Adrenal gland (tissue), 12 donors: ENCODE measurements around the gene PTPA. TPM values are rescaled to one million over a fixed set of nuclear protein-coding genes. Genes with fewer than 3 reads are reported as not detected.
A peak's percentile ranks its signal among the peaks of the same experiment; 100 is the strongest.

ENCODE experiments used
- DNase-seq, 7 donors: peaks; one replicate each; pipeline ENCODE4 v3.0.0-alpha.2; 2019 to 2020
- H3K27ac ChIP-seq, 5 donors: fragments of 200-600 bp; sonication (generic) in 4 of 5; 1 replicate in 3 of 5; 2 replicates in 2 of 5; pipeline versions ENCODE4 v1.5.1 to v1.8.0; 2016 to 2020; ENCODE audit warnings: mild to moderate bottlenecking in 1 of 5
- H3K27me3 ChIP-seq: fragments of 200-600 bp; 2 replicates; pipeline ENCODE4 v1.8.0; 2021
- H3K36me3 ChIP-seq, 2 donors: fragments of 200-600 bp; replicated peaks in 1 of 2; 1 replicate in 1 of 2; 2 replicates in 1 of 2; pipeline versions ENCODE4 v1.5.1 to v1.8.0; 2018 to 2022
- H3K4me1 ChIP-seq, 2 donors: fragments of 200-600 bp; replicated peaks in 1 of 2; 1 replicate in 1 of 2; 2 replicates in 1 of 2; pipeline versions ENCODE4 v1.5.1 to v1.8.0; 2018 to 2021
- H3K4me3 ChIP-seq, 4 donors: fragments of 200-600 bp; sonication (generic) in 3 of 4; one replicate each; pipeline ENCODE4 v1.5.1; 2016 to 2018
- H3K9me3 ChIP-seq, 3 donors: fragments of 200-600 bp; sonication (generic) in 1 of 3; replicated peaks in 1 of 3; 1 replicate in 2 of 3; 2 replicates in 1 of 3; pipeline versions ENCODE4 v1.5.1 to v1.8.0; 2016 to 2021
- POLR2A ChIP-seq, 2 donors: fragments of 450-650 bp; IDR thresholded peaks; one replicate each; pipeline ENCODE4 v1.6.1; 2017; ENCODE audit warnings: antibody characterized with exemption in 2 of 2, mild to moderate bottlenecking in 2 of 2, moderate library complexity in 1 of 2
- WGBS, 4 donors: extraction: QIAGEN DNeasy Blood & Tissue Kit in 2 of 4; methylation state at CpG; one replicate each; pipeline versions ENCODE4 v1.1.5 to v1.1.7; 2013 to 2017; 5-methylcytosine and 5-hydroxymethylcytosine counted together
- intact Hi-C, 2 donors: fragments of 100-400 bp; cut with DNase I; formaldehyde crosslinking; loops; one replicate each; pipeline versions ENCODE4 v1.14.1 to v1.15.0; 2022 to 2023
- polyA plus RNA-seq, 3 donors: library from polyadenylated mRNA; stranded (reverse); fragments of 200-250 nt in 2 of 3; fragments of 350-450 nt in 1 of 3; fragmentation: Illumina TruSeq in 1 of 3; extraction: RNeasy Lipid Tissue Mini Kit (QIAGEN cat#74804) in 1 of 3; gene quantifications; one replicate each; pipeline ENCODE4 v1.2.3, GENCODE V29; 2013 to 2014
- total RNA-seq, 9 donors: library from RNA; depleted of rRNA in 4 of 9; stranded (reverse); fragments of >200 nt in 4 of 9; fragments of 120-200 nt in 1 of 9; fragmentation: NEBNext Ultra II Directional in 1 of 9; extraction: Animal tissue kit (Norgen Biotek cat#: 25700) in 1 of 9; gene quantifications; one replicate each; pipeline versions ENCODE4 v1.1.0 to v1.2.4, GENCODE V29; 2013 to 2023
- TF ChIP-seq, protein P1 (sequence below), 6 experiments: fragments of 450-650 bp in 4 of 6; fragments of 200-600 bp in 2 of 6; sonication (generic) in 1 of 6; IDR thresholded peaks; 1 replicate in 5 of 6; 2 replicates in 1 of 6; pipeline versions ENCODE4 v1.5.1 to v1.8.0; 2016 to 2021; ENCODE audit warnings: antibody characterized with exemption in 6 of 6, mild to moderate bottlenecking in 2 of 6, moderate library complexity in 1 of 6
- donor health status: healthy with polysubstance abuse.
- donor health status: Bipolar disorder and iron deficiency.
- donor health status: DM: yes; HTN: yes; CAD: no.
- donor health status: DM: no; HTN: no; CAD: no.
- donor health status: DM: no; HTN: no; CAD: no.
- donor health status: DM: yes; HTN: yes; CAD: no.

Gene PTPA
- total and polyA plus RNA-seq, 12 donors: 71.3 to 248 (median 130) TPM

DNA sequence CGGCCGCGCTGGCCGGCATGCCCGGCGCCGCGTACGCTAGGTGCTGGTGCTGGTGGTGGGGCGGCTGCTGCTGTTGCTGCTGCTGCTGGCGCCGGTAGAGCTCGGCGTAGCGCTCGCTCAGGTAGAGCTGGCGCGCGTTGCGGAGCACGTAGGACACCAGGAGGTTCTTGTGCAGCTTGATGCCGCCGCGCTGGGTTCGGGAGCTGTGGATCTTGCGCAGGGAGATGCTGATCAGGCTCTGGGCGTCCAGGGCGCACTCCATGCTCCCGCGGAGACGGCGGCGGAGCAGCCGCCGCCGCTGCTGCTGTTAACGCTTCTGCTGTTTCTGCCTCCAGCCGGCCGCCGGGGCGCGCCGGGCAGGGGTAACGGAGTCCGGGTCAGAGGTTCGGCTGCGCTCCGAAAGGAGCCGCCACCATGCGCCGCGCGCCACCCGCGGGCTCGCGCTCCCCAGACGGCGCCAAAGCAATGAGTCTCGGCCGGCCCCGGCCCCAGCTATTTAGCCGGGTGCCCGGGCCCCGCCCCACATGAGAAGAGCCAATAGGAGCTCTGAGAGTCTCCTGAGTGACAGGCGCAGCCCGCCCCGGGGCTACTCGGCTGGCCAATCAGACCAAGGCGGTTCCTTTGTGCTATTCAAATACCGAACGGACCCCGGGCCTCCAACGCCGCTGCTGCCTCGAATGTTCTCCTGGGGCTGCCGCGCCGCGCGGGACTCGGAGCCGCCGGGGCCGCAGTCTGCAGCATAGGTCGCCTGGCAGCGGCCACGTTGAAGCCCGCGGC, 66.8 kb downstream of the PTPA start, which contains the start of gene IER5L:
Gene IER5L (minus strand): TSS at position 471 of the 777 bp plus-strand sequence. CDS start 209 bp downstream, at position 262.
- no peaks in the 10 kb centered on the region for H3K9me3 ChIP-seq
- peaks cover 11 to 32% of the 10 kb centered on the region in 2 donors for H3K4me1 ChIP-seq
- 0 to 4% (median 0%) methylated on average over 11 to 90 of the region's 90 CpGs for WGBS, 4 donors
- peak; percentile 95 to 99 (median 97) for DNase-seq
- no peaks in the 10 kb centered on the region for H3K27me3 ChIP-seq
- H3K36me3 ChIP-seq: no peaks in the 10 kb centered on the region
- peak within 1 kb of the TSS; percentile 93 to 99 (median 96) for H3K27ac ChIP-seq
- peak within 1 kb of the TSS; percentile 33 to 96 (median 82) for H3K4me3 ChIP-seq
- TF ChIP-seq, protein P1, sequence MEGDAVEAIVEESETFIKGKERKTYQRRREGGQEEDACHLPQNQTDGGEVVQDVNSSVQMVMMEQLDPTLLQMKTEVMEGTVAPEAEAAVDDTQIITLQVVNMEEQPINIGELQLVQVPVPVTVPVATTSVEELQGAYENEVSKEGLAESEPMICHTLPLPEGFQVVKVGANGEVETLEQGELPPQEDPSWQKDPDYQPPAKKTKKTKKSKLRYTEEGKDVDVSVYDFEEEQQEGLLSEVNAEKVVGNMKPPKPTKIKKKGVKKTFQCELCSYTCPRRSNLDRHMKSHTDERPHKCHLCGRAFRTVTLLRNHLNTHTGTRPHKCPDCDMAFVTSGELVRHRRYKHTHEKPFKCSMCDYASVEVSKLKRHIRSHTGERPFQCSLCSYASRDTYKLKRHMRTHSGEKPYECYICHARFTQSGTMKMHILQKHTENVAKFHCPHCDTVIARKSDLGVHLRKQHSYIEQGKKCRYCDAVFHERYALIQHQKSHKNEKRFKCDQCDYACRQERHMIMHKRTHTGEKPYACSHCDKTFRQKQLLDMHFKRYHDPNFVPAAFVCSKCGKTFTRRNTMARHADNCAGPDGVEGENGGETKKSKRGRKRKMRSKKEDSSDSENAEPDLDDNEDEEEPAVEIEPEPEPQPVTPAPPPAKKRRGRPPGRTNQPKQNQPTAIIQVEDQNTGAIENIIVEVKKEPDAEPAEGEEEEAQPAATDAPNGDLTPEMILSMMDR (IDR thresholded peaks at IDR 0.05): no peak
- TF ChIP-seq POLR2A (IDR thresholded peaks at IDR 0.05): peak; percentile 96
- intact Hi-C loops: loop anchor here in 1 of 2 donors (2.0 to 10.0 kb wide), 2 partner anchors 287 to 431 kb away; no protein-coding TSS in a partner anchor

DNA sequence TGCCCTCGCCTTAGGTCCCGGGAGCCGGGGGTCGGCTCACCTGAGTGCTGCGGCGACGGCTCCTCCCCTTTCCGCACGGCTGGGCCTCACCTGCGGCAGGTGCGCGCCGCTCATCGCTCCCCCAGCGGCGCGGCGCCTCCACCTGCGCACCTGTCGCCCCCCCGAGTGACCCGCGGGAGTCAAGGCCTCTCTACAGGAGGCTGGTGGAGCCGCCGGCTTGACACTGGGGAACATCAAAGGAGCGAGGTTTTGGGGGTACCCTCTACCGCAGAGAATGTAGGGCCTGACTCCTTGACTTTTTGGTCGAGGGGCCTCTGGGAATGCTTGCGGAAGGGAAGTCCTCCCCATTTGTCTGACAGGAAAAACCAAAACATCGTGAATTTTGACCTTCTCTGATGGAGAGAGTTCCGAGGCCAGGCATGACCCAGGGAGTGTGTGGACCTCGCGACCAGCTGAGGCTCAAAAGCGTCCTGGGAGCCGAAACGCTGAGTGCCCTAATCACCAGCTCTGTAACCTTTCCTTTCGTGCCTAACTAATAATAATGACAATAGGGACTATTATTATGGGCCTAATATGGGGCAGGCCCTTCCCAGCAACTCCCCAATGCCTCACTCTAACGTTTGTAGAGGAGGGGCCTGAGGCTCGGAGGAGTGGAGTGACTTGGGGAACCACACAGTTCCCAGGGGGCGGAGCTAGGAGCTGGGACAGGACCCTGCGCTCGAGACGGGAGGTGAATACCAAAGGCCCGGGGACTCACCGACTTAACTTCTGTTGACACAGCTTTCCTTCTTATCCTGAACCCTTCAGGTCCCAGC, 67.6 kb downstream of the PTPA start:
- intact Hi-C loops: loop anchor here in 1 of 2 donors (10.0 kb wide), 1 partner anchor 286 kb away; no protein-coding TSS in a partner anchor
- 20 to 36% (median 27%) methylated on average over 26 to 45 of the region's 45 CpGs for WGBS, 4 donors
- Histone ChIP-seq H3K27me3 (no peaks in the 10 kb centered on the region), H3K36me3 (no peaks in the 10 kb centered on the region), H3K9me3 (no peaks in the 10 kb centered on the region), H3K4me1 (peaks cover 11 to 27% of the 10 kb centered on the region in 2 donors), H3K4me3 (peak overlapping the region in 1 of 4 donors; percentile 35), H3K27ac (no peak overlapping the region)
- TF ChIP-seq POLR2A (IDR thresholded peaks at IDR 0.05): no peak
- TF ChIP-seq, protein P1 (IDR thresholded peaks at IDR 0.05): no peak
- peak in 1 of 7 donors; percentile 35 for DNase-seq

DNA sequence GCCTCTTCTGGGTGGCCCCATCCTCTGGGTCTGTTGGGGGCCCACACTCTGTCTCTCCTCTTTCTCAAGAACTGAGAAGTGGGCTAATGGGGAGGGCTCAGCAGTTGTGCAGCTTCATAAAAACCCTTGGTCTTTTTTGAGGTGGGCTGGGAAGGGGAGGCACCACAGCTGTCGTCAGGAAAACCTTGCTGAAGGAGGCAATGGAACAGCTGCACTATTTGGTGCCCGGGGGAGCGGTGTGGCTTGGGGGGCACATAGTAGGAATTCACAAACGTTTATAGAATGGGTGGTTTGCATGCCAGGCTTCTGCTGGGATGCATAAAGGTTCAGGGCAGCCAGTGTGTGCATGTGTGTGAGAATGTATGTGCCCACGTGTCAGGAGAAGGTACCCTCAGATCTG, 70.0 kb downstream of the PTPA start:
- peak in 1 of 7 donors; percentile 19 for DNase-seq
- 81 to 84% (median 82%) methylated on average over 5 of the region's 5 CpGs for WGBS, 4 donors
- H3K36me3 ChIP-seq: no peaks in the 10 kb centered on the region
- no peak overlapping the region for H3K4me3 ChIP-seq
- H3K9me3 ChIP-seq: no peaks in the 10 kb centered on the region
- intact Hi-C loops: loop anchor here in 1 of 2 donors (5.0 kb wide), 1 partner anchor 51 kb away; no protein-coding TSS in a partner anchor
- peaks cover 4 to 15% of the 10 kb centered on the region in 2 donors for H3K4me1 ChIP-seq
- H3K27ac ChIP-seq: no peak overlapping the region
- no peaks in the 10 kb centered on the region for H3K27me3 ChIP-seq
- TF ChIP-seq POLR2A (IDR thresholded peaks at IDR 0.05): no peak
- TF ChIP-seq, protein P1 (IDR thresholded peaks at IDR 0.05): no peak

DNA sequence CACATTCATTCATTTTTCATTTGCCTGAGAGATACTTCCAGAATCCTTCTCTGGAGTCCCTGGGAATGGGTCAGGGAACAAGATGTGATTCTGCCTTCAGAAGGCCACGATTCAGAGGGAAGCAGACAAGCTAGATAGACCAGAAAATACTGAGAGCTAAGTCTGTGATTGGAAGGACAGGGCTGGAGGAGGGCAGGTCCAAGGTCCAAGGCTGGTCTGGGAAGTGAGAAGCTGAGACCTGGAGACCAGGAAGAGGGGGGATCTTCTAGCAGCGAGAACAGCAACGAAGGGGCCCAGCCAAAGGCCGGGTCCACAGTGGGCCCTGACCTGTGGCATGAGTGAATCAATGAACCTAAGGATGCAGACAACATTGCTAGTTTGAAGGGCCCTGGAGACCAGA, 70.9 kb downstream of the PTPA start:
- Histone ChIP-seq H3K27ac (no peak overlapping the region), H3K9me3 (no peaks in the 10 kb centered on the region), H3K4me3 (no peak overlapping the region), H3K27me3 (no peaks in the 10 kb centered on the region), H3K36me3 (no peaks in the 10 kb centered on the region), H3K4me1 (peaks cover 4 to 15% of the 10 kb centered on the region in 2 donors)
- intact Hi-C loops: loop anchor here in 1 of 2 donors (5.0 kb wide), 1 partner anchor 50 kb away; no protein-coding TSS in a partner anchor
- WGBS, 4 donors: 84 to 89% (median 87%) methylated on average over 4 of the region's 4 CpGs
- no peak for TF ChIP-seq POLR2A (IDR thresholded peaks at IDR 0.05)
- TF ChIP-seq, protein P1 (IDR thresholded peaks at IDR 0.05): no peak
- no peak for DNase-seq
